GM19193 (cell line): ENCODE data around the gene CCDC89.

Experiments used
- POLR2A ChIP-seq: IDR thresholded peaks from 4 replicates; pipeline ENCODE4 v1.6.1; 2011; ENCODE audit not compliant: insufficient read depth, insufficient read length; ENCODE audit errors: extremely low read depth

CCDC89 gene

GRCh38 chr11:85705800-85706199 lies 19.8 kb upstream of the CCDC89 start:
- TF ChIP-seq POLR2A = no peak

GRCh38 chr11:85704967-85705366 lies 19.0 kb upstream of the CCDC89 start:
- no peak for TF ChIP-seq POLR2A

- no peak for TF ChIP-seq POLR2A
Measured at GRCh38 chr11:85699957-85700741, 14.2 kb upstream of the CCDC89 start.

- TF ChIP-seq POLR2A = no peak
Measured at GRCh38 chr11:85698195-85698594, 12.2 kb upstream of the CCDC89 start.

- no peak for TF ChIP-seq POLR2A
Measured at GRCh38 chr11:85697747-85698146, 11.8 kb upstream of the CCDC89 start.

- TF ChIP-seq POLR2A = no peak
Measured at GRCh38 chr11:85695546-85695945, 9.6 kb upstream of the CCDC89 start.

GRCh38 chr11:85694385-85694980 lies 8.5 kb upstream of the CCDC89 start:
- no peak for TF ChIP-seq POLR2A

- TF ChIP-seq POLR2A = no peak
Measured at GRCh38 chr11:85685125-85685819, 723 bp downstream of the CCDC89 start.

- no peak for TF ChIP-seq POLR2A
Measured at GRCh38 chr11:85682330-85683305, 3.4 kb downstream of the CCDC89 start.

GRCh38 chr11:85680897-85681296 lies 5.1 kb downstream of the CCDC89 start:
- no peak for TF ChIP-seq POLR2A

- TF ChIP-seq POLR2A = no peak
Measured at GRCh38 chr11:85679576-85679975, 6.4 kb downstream of the CCDC89 start.

- TF ChIP-seq POLR2A = no peak
Measured at GRCh38 chr11:85673393-85673792, 12.6 kb downstream of the CCDC89 start.

- TF ChIP-seq POLR2A = no peak
Measured at GRCh38 chr11:85672105-85672902, 13.7 kb downstream of the CCDC89 start.

GRCh38 chr11:85668157-85668556 lies 17.8 kb downstream of the CCDC89 start:
- no peak for TF ChIP-seq POLR2A
